NCI-H510A (cell line): ENCODE results near the gene R3HCC1L.
"Not testable (repeated sequence)": the region's sequence is repeated elsewhere in the genome, so short reads cannot be mapped to it uniquely, and the experiment has no call there.

Experiments used
- DNase-seq: peaks from one replicate; lab custom pipeline; 2025; lab: John Stamatoyannopoulos, UW

Gene R3HCC1L

GRCh38 chr10:98131619-98132018 lies 2.8 kb upstream of the R3HCC1L start:
- no peak for DNase-seq

GRCh38 chr10:98133075-98133752 lies 1.2 kb upstream of the R3HCC1L start:
- not testable (repeated sequence) for DNase-seq

- DNase-seq = no peak
Observed at GRCh38 chr10:98134117-98134430, 383 bp upstream of the R3HCC1L start.

GRCh38 chr10:98135222-98135899 lies 904 bp downstream of the R3HCC1L start:
- no peak for DNase-seq

GRCh38 chr10:98136775-98137174 lies 2.3 kb downstream of the R3HCC1L start:
- DNase-seq = not testable (repeated sequence)

DNA sequence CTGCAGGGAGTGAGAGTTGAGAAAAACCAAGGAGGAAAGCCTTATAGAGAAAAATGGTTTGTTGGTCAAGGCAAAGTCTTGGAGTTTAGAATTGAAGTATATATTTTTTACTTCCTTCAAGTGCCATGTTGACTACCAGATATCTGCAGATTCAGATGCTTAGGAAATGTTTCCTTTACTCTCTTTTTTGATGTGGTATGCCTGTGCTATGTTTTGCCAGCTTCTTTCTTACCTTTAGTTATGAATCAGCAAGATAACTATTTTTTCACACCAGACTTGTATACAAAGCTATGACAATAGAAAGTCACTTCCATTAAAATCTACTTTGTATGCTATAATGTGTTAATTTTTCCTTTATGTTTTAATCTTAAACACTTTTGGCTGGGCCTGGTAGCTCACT lies 3.6 kb downstream of the R3HCC1L start:
- no peak for DNase-seq

- no peak for DNase-seq
Observed at GRCh38 chr10:98139431-98139830, 5.0 kb downstream of the R3HCC1L start.

DNA sequence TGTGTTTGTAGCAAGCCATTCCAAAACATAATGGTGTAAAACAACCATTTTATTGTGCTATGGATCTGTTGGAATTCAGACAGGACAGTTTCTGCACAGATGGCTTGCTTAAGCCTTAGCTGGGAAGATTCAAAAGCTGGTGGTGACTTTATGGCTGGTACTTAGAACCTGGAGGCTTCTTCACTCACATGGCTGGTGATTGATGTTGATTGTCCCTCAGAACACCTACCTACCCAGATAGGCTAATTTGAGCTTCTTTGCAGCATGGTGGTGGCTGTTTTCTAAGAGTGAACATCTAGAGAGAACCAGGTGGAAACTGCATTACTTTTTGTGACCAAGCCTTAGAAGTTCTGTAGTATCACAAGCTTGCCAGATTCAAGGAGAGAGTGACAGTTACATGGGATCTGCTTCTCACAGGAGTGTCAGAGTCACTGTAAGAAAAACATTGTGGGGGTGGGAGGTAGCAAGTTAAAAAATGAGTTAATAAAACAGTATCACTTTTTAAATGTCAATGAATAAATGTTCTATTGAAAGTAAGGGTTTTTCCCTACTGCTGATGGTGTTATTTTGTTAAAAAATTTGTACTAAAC lies 7.1 kb downstream of the R3HCC1L start:
- DNase-seq = no peak

GRCh38 chr10:98144985-98145384 lies 10.5 kb downstream of the R3HCC1L start:
- no peak for DNase-seq

- DNase-seq = no peak
Observed at GRCh38 chr10:98149858-98150257, 15.4 kb downstream of the R3HCC1L start.

DNA sequence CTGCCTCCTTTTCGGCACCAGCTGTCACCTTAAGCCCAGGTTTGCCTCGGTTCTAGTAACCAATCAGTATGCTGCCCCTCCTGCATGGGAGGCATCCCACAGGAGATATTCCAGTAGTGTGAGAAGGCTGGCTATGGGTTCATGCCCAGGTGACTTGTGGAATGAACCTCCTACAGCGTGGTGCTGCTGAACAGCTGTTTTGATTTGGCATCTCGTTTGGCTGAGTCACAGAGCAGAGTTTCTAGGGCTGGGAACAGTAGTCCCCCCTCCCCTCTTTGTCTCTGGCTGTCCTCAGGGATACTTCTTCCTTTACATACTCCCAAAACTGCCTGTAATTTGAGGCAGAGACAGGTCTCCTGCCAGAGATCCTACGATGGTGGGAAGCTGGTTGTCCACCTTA lies 16.1 kb downstream of the R3HCC1L start:
- no peak for DNase-seq

DNA sequence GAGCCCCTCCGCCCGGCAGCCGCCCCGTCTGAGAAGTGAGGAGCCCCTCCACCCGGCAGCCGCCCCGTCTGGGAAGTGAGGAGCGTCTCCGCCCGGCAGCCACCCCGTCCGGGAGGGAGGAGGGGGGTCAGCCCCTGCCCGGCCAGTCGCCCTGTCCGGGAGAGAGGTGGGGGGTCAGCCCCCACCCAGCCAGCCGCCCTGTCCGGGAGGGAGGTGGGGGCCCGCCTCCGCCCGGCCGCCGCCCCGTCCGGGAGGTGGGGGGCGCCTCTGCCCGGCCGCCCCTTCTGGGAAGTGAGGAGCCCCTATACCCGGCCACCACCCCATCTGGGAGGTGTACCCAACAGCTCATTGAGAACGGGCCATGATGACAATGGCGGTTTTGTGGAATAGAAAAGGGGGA lies 18.3 kb downstream of the R3HCC1L start:
- not testable (repeated sequence) for DNase-seq

DNA sequence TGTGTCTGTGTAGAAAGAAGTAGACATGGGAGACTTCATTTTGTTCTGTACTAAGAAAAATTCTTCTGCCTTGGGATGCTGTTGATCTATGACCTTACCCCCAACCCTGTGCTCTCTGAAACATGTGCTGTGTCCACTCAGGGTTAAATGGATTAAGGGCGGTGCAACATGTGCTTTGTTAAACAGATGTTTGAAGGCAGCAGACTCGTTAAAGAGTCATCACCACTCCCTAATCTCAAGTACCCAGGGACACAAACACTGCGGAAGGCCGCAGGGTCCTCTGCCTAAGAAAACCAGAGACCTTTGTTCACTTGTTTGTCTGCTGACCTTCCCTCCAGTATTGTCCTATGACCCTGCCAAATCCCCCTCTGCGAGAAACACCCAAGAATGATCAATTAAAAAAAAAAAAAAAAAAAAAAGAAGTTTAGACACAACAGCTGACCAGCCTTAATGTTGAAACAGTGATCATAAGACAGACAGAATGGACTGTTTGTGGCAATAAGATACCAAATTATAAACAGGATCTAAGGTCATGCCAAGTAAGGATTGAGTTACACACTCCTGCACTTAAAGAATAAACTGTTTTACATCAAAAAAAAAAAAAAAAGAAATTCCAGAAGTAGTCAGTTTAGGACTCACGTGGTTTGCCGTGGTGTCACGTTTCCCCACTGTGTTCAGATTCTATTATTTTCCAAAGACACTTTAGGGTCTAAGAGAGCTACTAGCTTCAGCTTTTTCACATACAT lies 18.9 kb downstream of the R3HCC1L start:
- not testable (repeated sequence) for DNase-seq

DNA sequence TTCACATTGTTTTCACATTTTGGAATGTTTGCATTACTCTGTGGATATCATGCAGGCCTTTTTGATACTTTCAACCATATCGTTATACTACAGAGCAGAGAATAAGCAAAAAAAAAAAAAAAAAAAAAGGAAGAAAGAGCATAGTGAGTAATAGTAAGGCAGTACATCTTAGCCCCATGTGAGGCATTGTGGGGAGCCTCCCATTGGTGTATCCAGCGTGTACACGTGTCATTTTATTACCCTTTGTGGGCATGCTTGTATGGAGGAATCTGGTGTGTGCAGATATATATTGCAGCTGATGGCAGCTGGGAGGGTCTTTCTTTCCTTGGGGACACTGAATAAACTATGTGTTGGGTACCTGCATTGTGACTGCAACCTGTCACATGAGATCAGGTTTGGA lies 19.6 kb downstream of the R3HCC1L start:
- no peak for DNase-seq

DNA sequence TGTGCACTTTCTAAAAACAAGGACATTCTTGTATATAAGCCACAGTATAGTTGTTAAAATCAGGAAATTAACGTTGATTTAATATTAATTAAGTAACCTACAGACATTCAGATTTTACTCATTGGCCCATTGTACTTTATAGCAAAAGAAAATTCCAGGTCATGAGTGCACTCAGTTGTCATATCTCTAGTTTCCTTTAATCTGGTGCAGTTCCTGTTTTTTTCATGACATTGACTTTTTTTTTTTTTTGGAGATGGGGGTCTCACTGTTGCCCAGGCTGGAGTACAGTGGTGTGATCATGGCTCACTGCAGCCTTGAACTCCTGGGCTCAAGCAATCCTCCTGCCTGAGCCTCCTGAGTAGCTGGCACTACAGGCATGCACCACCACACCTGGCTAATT lies 24.1 kb downstream of the R3HCC1L start:
- DNase-seq = no peak

GRCh38 chr10:98163941-98164340 lies 29.5 kb downstream of the R3HCC1L start:
- DNase-seq = no peak

GRCh38 chr10:98167191-98167590 lies 32.7 kb downstream of the R3HCC1L start:
- no peak for DNase-seq

GRCh38 chr10:98168147-98168546 lies 33.7 kb downstream of the R3HCC1L start:
- no peak for DNase-seq

DNA sequence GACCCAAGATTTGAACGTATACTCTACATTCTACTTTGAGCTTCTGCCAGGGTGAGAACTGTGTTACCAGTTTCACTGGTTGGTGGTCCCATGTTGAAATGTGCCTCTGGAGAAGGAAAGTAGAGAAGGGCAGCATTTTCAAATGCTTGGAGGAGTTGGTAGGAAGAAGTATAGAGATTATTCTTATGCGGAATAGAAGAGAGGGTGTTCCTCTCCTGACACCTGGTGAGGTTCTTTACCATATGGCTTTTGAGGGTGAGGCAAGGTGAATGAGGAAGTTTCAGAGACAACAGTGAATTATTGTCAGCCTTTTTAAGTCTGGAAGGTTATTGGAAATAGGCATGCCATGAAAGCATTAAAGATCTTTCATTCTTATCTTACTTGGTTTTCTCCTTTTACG lies 34.3 kb downstream of the R3HCC1L start:
- DNase-seq = no peak

DNA sequence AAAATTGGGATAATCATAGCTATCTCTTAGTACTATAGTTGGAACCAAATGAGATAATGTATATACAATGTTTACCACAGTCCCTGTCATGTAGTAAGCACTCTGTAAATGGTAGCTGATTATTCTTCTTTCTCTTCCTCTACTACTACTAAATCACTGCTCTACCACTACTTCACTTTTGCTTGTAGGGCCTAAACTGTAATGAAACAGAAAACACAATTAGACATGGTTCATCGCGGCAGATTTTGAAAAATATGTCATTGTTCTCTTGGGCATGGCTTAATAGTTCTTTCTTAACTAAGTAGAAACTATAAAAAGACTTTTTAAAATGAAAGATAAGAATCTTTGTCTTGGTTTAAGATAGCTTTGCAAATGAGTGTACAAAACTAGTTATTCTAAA lies 34.9 kb downstream of the R3HCC1L start:
- no peak for DNase-seq

DNA sequence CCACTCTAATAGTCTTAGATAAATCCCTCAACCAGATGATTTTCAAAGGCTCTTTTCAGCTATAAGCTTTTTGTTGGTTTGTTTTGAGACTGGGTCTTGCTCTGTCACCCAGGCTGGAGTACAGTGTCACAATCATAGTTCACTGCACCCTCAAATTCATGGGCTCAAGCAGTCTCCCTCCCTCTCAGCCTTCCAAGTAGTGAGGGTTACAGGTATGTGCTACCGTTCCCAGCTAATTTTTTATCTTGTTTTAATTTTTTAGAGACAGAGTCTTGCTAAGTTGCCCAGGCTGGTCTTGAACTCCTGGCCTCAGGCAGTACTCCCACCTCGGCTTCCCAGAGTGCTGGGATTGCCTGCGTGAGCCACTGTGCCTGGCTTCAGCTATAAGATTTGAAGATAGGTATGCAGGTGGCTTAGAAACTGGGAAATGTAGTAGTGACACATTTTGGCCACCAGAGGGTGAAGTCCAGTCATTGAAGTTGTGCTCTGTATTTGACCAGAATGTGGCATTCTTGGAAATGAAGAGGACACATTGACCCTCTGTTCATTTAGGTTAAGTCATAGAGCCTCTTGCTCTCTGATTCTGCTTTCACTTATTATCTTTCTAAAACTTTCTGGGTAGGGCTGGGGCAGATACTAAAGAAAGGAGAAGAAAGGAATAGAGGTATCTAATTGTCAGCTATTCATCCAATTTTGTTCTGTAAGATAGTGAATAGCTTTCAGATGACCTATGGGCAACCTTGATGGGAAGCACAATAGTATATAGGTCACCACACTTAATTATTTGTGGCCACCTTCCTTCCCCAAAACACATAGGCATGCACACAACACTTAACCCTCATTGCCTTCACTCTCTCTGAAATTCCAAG lies 36.0 kb downstream of the R3HCC1L start:
- DNase-seq = no peak

- DNase-seq = no peak
Observed at GRCh38 chr10:98172073-98172472, 37.6 kb downstream of the R3HCC1L start.
